Left hindlimb (tissue), 1 donor: ENCODE data around the gene SLK.

Source experiments
- DNase-seq: peaks from one replicate; pipeline ENCODE4 v3.0.0-alpha.2; 2018

SLK gene

DNA sequence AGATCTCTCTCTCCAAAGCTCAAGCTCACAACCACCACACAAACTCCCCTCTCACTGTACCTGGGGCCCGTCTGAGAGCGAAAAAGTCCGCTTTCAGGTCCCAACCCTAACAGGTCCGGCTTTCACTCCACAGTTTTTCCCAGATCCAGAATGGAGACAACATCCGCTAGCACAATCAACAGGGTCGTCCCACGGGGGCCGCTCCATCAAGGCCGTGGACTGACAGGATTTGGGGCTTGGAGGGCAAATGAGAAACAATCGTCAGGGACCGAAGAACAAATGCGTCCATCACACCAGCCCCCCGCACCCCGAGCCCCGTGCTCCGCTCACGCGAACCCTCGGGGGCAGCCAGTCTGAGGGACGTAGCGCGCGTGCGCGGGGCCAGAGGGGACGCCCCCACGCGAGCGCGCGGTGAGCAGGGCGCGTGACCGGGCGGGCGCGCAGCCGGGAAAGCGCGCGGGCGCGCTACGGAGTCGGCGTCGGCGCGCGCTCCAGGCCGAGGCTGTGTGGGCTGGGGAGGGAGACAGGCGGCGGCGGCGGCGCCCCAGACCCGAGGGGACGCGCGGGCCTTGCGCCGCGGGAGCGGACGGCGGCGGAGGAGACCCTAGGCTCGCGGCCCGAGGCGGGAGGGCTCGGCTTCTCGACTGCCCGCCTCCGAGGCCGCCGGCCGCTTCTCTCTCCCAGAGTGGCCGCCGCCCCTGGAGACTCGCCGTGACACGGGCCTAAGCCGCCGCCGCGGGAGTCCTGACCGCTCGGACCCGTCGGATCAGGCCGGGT is at the start of gene SLK:
TSS of gene SLK (plus strand) at position 470 of the 777 bp plus-strand sequence. CDS start 606 bp downstream, outside the sequence.
- DNase-seq: peak; percentile 88

- DNase-seq: no peak
Observed at GRCh38 chr10:103917302-103918052, 49.5 kb upstream of the SLK start.

DNA sequence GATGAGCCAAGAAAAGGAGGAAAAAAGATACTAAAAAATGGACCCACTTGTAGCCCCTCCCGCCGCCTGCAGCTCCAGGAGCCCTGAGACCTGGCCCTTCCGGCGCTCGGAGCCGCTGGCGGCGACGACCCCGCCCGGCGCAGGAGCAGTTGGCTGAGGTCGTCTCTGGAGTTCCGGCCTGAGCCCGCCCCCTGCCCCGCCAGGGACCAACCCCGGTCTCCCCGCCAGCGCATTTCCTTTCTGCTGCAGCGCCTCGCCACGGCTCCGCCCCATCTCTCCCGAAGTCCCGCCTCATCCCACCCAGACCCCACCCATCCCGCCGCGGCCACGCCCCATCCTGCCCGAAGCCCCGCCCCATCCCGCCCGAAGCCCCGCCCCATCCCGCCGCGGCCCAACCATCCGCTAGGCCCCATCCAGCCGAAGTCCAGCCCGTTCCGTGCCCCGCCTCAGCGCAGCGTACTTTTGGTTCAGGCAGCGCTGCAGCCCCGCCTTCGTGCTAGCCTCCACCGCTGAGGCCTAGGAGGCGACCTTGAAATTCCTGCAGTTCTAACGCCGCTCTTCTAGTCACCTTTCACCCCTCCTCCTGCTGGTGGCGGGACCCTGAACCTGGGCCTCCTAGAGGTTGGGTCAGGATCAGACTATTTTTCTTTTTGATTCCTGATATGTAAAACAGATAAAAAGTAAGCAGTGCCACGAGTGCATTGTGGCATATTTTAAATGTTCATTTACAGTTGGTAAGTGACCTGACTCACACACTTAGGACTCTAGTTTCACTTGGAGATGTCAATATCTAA is 48.7 kb upstream of the SLK start, which contains the start of gene STN1:
TSS of gene STN1 (minus strand) at position 132 of the 794 bp plus-strand sequence. CDS start 590 bp downstream, outside the sequence.
- peak; percentile 99 for DNase-seq

- no peak for DNase-seq
Observed at GRCh38 chr10:103919648-103920025, 47.3 kb upstream of the SLK start.

- DNase-seq: no peak
Observed at GRCh38 chr10:103921248-103921647, 45.7 kb upstream of the SLK start.

GRCh38 chr10:103921750-103922195 is 45.2 kb upstream of the SLK start:
- DNase-seq: no peak

- DNase-seq: no peak
Observed at GRCh38 chr10:103922659-103923058, 44.3 kb upstream of the SLK start.

DNA sequence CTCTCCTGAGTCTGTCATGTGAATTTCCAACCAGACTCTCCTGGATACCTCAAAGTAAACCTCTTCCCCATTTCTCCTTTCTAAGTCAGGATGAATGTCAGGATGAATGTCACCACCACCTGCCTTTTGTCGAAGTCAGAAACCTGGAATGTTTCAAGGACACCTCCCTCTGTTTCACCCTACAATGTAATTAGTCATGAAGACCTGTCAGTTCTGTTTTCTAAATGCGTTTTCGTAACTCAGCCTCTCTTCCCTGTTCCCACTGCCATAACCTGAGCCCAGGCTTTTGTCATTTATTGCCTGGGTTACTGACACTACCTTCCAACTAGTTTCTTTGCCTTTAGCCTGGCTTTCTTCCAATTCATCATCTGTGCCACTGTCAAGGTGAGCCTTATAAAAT is 43.4 kb upstream of the SLK start:
- DNase-seq: no peak

GRCh38 chr10:103925591-103925990 is 41.3 kb upstream of the SLK start:
- DNase-seq: no peak

DNA sequence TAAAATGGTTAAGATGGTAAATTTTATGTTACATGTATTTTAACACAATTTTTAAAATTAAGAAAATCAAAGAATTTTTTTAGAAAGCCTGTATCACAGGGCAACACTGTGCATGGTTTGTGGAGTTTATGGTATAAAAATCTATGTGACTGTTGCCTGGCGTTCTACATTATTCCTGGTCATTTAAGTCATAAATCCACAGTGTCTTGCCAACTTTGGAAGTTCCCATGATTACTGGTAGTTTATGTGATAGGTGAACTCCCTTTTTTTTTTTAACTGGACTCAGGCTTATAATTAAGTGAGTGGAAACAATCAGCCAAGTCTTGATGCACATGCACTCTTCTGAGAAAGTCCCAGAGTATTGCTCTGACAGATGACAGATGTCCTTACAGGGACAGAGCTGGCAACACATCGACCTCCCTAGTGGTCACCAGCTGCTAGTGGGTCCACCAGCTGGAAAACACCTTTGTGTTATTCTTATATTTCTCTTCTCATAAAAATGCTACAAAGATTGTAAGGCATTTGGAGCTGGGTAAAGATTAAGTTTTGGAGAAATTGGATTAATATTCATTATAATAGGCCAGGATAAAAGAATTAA is 40.1 kb upstream of the SLK start:
- no peak for DNase-seq

GRCh38 chr10:103928784-103929183 is 38.2 kb upstream of the SLK start:
- no peak for DNase-seq

DNA sequence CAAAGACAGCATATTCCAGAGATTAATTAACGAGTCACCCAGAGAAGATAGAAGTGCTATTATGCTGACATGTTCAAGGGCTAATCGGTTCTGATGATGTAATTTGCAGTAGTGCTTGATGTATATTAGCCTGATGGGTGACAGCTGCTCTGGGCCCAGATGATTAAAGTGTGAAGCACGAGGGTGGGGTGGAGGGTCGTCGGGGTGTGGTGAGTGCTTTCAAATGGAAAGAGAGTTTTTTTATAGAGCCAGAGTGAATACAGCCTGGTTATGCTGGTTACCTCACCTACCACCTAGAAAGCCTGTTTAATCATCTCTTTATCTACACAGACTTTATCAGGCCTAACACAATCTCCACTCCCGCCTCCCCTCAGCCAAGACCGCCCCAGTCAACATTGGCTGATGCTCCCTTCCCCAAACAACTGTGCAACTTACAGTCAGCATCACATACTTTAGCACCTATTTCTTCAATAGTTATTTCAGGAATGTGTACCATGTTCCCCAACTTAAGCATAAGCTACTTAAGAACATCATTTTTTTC is 37.5 kb upstream of the SLK start:
- no peak for DNase-seq

DNA sequence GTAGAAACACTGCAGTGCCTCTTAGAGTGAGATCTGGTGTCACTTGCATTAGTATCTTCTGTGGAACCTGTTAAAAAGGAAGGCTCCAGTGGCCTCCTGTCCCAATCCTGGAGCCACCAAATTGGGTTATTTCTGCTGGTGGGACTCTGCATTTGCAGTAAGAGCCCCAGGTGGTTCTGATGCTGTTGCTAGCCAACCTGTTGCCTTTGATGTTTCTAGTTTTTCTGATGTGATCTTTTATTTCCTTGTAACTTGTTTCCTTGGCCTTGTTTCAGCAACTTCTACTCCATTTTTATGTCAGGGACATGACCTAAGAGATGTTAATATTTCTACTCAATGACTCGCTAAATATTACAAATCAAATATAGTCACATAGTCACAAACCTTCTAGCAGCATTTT is 36.5 kb upstream of the SLK start:
- DNase-seq: no peak

DNA sequence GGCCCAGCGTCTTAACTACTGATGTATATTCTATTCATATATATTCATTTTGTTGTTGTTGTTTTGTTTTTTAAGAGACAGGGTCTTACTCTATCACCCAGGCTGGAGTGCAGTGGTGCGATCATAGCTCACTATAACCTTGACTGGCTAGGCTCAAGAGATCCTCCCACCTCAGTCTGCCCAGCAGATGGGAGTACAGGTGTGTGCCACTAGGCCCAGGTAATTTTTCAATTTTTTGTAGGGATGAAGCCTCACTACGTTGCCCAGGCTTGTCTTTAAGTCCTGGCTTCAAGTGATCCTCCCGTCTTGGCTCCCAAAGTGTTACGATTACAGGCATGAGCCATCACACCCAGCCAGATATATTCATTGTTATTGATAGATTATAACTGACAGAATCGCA is 36.1 kb upstream of the SLK start:
- no peak for DNase-seq

GRCh38 chr10:103931603-103932002 is 35.3 kb upstream of the SLK start:
- no peak for DNase-seq

GRCh38 chr10:103932271-103932670 is 34.7 kb upstream of the SLK start:
- no peak for DNase-seq

- no peak for DNase-seq
Observed at GRCh38 chr10:103932971-103933370, 34.0 kb upstream of the SLK start.

GRCh38 chr10:103933557-103934121 is 33.3 kb upstream of the SLK start:
- DNase-seq: no peak

DNA sequence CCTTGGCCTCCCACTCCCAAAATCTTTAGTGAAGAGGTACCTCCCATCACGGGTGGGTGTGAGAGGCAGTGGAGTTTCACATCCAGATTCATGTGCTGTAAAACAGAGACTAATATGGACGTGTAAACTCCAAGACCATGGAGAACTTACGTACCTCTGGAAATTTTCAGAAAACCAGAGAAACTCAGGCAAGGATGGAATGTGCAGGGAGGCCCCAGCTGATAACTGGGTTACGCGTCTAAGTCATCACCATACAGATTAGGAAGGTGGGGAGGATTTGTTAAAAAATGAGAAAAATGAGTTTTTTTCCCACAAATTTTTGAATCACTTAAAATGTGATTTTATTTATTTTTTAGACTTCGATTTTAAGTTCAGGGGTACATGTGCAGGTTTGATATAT is 32.6 kb upstream of the SLK start:
- DNase-seq: no peak

GRCh38 chr10:103936022-103936421 is 30.9 kb upstream of the SLK start:
- DNase-seq: no peak

- no peak for DNase-seq
Observed at GRCh38 chr10:103939522-103939921, 27.4 kb upstream of the SLK start.

DNA sequence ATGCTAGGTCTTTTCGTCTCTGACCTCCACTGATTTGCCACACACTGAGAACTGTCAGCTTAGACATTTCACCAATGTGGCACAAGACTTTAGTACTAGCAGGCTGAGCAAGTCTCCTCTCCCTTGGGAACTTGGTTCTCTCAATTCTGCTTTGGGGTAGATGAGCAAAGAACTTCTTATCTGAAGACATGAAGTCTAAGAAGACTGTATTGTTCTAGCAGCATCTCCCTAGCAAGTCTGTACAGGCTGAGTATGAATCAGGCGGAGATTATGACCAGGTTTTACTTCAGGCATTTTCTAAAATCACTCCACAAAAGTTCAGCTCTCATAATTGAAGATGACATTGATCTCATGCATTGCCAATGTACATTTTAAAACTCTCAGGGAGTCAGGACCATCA is 25.1 kb upstream of the SLK start:
- DNase-seq: no peak
